GM18520 (cell line): ENCODE results near the gene CLNK.

ENCODE experiments used
- ATAC-seq: cut with Tn5 transposase; IDR thresholded peaks from one replicate; pipeline ENCODE4 v1.9.1; 2021; ENCODE audit not compliant: unreplicated experiment

CLNK gene

GRCh38 chr4:10684631-10685030 is at the start of gene CLNK:
CLNK (minus strand) TSS chr4:10684768; CDS start chr4:10667869, 16,899 bp downstream.
- ATAC-seq = peak; percentile 91

GRCh38 chr4:10733481-10734062 is 49.0 kb upstream of the CLNK start:
- ATAC-seq = no peak

- ATAC-seq = no peak
Observed at GRCh38 chr4:10732914-10733415, 48.4 kb upstream of the CLNK start.

- no peak for ATAC-seq
Observed at GRCh38 chr4:10732235-10732913, 47.8 kb upstream of the CLNK start.

- no peak for ATAC-seq
Observed at GRCh38 chr4:10731690-10732089, 47.1 kb upstream of the CLNK start.

- ATAC-seq = no peak
Observed at GRCh38 chr4:10731162-10731561, 46.6 kb upstream of the CLNK start.

GRCh38 chr4:10730590-10730989 is 46.0 kb upstream of the CLNK start:
- ATAC-seq = peak; percentile 55

GRCh38 chr4:10730019-10730418 is 45.5 kb upstream of the CLNK start:
- ATAC-seq = peak; percentile 31

- ATAC-seq = no peak
Observed at GRCh38 chr4:10729366-10729765, 44.8 kb upstream of the CLNK start.

GRCh38 chr4:10728016-10728415 is 43.4 kb upstream of the CLNK start:
- no peak for ATAC-seq

- no peak for ATAC-seq
Observed at GRCh38 chr4:10727140-10727880, 42.7 kb upstream of the CLNK start.

GRCh38 chr4:10722957-10723356 is 38.4 kb upstream of the CLNK start:
- ATAC-seq = peak; percentile 91

GRCh38 chr4:10721616-10722015 is 37.0 kb upstream of the CLNK start:
- no peak for ATAC-seq

GRCh38 chr4:10716163-10716562 is 31.6 kb upstream of the CLNK start:
- ATAC-seq = no peak

- no peak for ATAC-seq
Observed at GRCh38 chr4:10715696-10716095, 31.1 kb upstream of the CLNK start.

- no peak for ATAC-seq
Observed at GRCh38 chr4:10715135-10715534, 30.6 kb upstream of the CLNK start.

- ATAC-seq = no peak
Observed at GRCh38 chr4:10713591-10713990, 29.0 kb upstream of the CLNK start.

- ATAC-seq = no peak
Observed at GRCh38 chr4:10706236-10706635, 21.7 kb upstream of the CLNK start.

GRCh38 chr4:10704430-10704810 is 19.9 kb upstream of the CLNK start:
- ATAC-seq = no peak

GRCh38 chr4:10703766-10704429 is 19.3 kb upstream of the CLNK start:
- no peak for ATAC-seq

GRCh38 chr4:10703156-10703555 is 18.6 kb upstream of the CLNK start:
- no peak for ATAC-seq
